Right renal pelvis (tissue), 4 donors: ENCODE measurements around the gene EXOC4. TPM values are rescaled to one million over a fixed set of nuclear protein-coding genes. Genes with fewer than 3 reads are reported as not detected.

Source experiments
- DNase-seq, 4 donors: peaks; one replicate each; pipeline ENCODE4 v3.0.0-alpha.2; 2013; ENCODE audit warnings: low read depth in 4 of 4, low spot score in 3 of 4, missing footprints in 1 of 4
- polyA plus RNA-seq, 4 donors: library from polyadenylated mRNA; unstranded; fragments of 120-200 nt; gene quantifications; one replicate each; pipeline ENCODE4 v1.2.1, GENCODE V29; 2013; ENCODE audit not compliant: insufficient read length in 4 of 4

EXOC4 gene
- polyA plus RNA-seq, 4 donors = 66.9 to 71.9 (median 69.9) TPM

GRCh38 chr7:133945497-133945896 is 692.6 kb downstream of the EXOC4 start:
- DNase-seq = no peak

GRCh38 chr7:133947458-133948254 is 694.8 kb downstream of the EXOC4 start:
- no peak for DNase-seq

- DNase-seq = no peak
Measured at GRCh38 chr7:133948588-133948987, 695.7 kb downstream of the EXOC4 start.

GRCh38 chr7:133950855-133951254 is 698.0 kb downstream of the EXOC4 start:
- no peak for DNase-seq

GRCh38 chr7:133955208-133955607 is 702.3 kb downstream of the EXOC4 start:
- no peak for DNase-seq

GRCh38 chr7:133957845-133958244 is 705.0 kb downstream of the EXOC4 start:
- no peak for DNase-seq

GRCh38 chr7:133958822-133959221 is 705.9 kb downstream of the EXOC4 start:
- DNase-seq = no peak

GRCh38 chr7:133959505-133959904 is 706.6 kb downstream of the EXOC4 start:
- DNase-seq = no peak

- no peak for DNase-seq
Measured at GRCh38 chr7:133961724-133962123, 708.8 kb downstream of the EXOC4 start.

GRCh38 chr7:133962646-133963045 is 709.8 kb downstream of the EXOC4 start:
- DNase-seq = no peak

GRCh38 chr7:133963629-133964028 is 710.8 kb downstream of the EXOC4 start:
- DNase-seq = no peak

- no peak for DNase-seq
Measured at GRCh38 chr7:133971625-133972024, 718.7 kb downstream of the EXOC4 start.

GRCh38 chr7:133973710-133974109 is 720.8 kb downstream of the EXOC4 start:
- no peak for DNase-seq

GRCh38 chr7:133975130-133975529 is 722.3 kb downstream of the EXOC4 start:
- no peak for DNase-seq

GRCh38 chr7:133976140-133976539 is 723.3 kb downstream of the EXOC4 start:
- no peak for DNase-seq

- no peak for DNase-seq
Measured at GRCh38 chr7:133977409-133978274, 724.8 kb downstream of the EXOC4 start.

GRCh38 chr7:133978502-133979295 is 725.8 kb downstream of the EXOC4 start:
- no peak for DNase-seq

GRCh38 chr7:133980804-133981203 is 727.9 kb downstream of the EXOC4 start:
- DNase-seq = no peak

GRCh38 chr7:133983685-133984419 is 731.0 kb downstream of the EXOC4 start:
- no peak for DNase-seq

- DNase-seq = no peak
Measured at GRCh38 chr7:133985300-133985699, 732.4 kb downstream of the EXOC4 start.
